B cell (primary cell): ENCODE results near the gene IPCEF1.

Experiments used
- EZH2 ChIP-seq: IDR thresholded peaks from 2 replicates; pipeline ENCODE4 v1.6.1; 2012; ENCODE audit warnings: borderline replicate concordance, low read depth, mild to moderate bottlenecking, moderate library complexity, low read length; ENCODE audit not compliant: insufficient read depth, poor library complexity, severe bottlenecking
- TF ChIP-seq, protein P1 (sequence below): fragments of 200-600 bp; IDR thresholded peaks from one replicate; pipeline ENCODE4 v1.8.0; 2022; ENCODE audit warnings: antibody characterized with exemption, mild to moderate bottlenecking

DNA sequence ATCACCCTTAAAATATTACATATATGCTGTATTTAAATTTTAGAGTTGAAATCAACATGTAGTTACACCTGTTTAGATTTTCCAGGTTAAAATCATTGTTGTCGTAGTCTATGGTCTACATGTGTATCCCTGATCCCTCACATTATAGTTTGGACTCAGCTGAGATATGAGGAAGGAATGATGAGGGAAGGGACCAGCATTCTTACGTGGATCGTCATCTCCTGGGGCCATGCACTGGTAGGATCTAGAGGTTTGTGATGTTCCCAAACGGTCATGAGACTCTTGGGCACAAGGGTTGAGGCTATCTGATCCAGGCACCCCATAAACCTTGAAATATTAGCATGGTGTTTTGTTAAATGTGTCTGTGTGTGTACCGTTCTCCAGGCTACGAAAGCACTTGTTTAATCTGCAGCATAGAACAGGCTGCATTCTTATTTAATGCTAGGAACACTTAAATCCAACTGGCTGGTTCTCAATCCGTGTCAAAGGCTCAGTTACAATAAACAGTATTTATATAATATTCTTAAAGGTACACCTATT lies 55.4 kb downstream of the IPCEF1 start:
- TF ChIP-seq EZH2, result no peak
- TF ChIP-seq, protein P1, sequence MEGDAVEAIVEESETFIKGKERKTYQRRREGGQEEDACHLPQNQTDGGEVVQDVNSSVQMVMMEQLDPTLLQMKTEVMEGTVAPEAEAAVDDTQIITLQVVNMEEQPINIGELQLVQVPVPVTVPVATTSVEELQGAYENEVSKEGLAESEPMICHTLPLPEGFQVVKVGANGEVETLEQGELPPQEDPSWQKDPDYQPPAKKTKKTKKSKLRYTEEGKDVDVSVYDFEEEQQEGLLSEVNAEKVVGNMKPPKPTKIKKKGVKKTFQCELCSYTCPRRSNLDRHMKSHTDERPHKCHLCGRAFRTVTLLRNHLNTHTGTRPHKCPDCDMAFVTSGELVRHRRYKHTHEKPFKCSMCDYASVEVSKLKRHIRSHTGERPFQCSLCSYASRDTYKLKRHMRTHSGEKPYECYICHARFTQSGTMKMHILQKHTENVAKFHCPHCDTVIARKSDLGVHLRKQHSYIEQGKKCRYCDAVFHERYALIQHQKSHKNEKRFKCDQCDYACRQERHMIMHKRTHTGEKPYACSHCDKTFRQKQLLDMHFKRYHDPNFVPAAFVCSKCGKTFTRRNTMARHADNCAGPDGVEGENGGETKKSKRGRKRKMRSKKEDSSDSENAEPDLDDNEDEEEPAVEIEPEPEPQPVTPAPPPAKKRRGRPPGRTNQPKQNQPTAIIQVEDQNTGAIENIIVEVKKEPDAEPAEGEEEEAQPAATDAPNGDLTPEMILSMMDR, result no peak
